AG04449 (cell line): ENCODE data around the gene DMPK.

Experiments
- CTCF ChIA-PET: fragments of 350-600 bp; formaldehyde crosslinking; extraction: SDS; loops from one replicate; lab custom pipeline; 2021; ENCODE audit warnings: antibody characterized with exemption; lab: Yijun Ruan, JAX
- POLR2A ChIA-PET: fragments of 400-600, 350-600 bp; formaldehyde crosslinking; extraction: SDS; loops from one replicate; lab custom pipeline; 2020; ENCODE audit warnings: antibody characterized with exemption, inconsistent platforms; lab: Yijun Ruan, JAX
- DNase-seq: peaks from one replicate; pipeline ENCODE4 v3.0.0-alpha.2; 2010; ENCODE audit warnings: low read depth, low spot score
- H3K4me3 ChIP-seq: 2 replicates; pipeline ENCODE4 v1.5.1; 2011; ENCODE audit warnings: low read depth, mild to moderate bottlenecking, control low read depth, low read length
- CTCF ChIP-seq: IDR thresholded peaks from one replicate; pipeline ENCODE4 v1.5.1; 2011; ENCODE audit warnings: mild to moderate bottlenecking, moderate library complexity, low read length, control low read depth, inconsistent platforms; ENCODE audit not compliant: insufficient read depth; ENCODE audit errors: missing control alignments

DMPK gene

GRCh38 chr19:45817010-45817724 lies 34.9 kb upstream of the DMPK start:
- ChIA-PET CTCF (interaction anchor here (0.5 to 10.8 kb wide), 41 partner anchors 13 to 262 kb away, joined by 3 to 231 read pairs (median 4); partner anchors contain the start of genes DMWD, FOXA3, IRF2BP1 and SIX5), POLR2A (interaction anchor here (0.6 to 1.0 kb wide), 2 partner anchors 48 to 54 kb away, joined by 3 to 5 read pairs; partner anchors contain the start of gene SIX5)
- TF ChIP-seq CTCF = peak; percentile 88
- peak; percentile 38 for DNase-seq
- no peak overlapping the region for H3K4me3 ChIP-seq

GRCh38 chr19:45816236-45817009 lies 34.1 kb upstream of the DMPK start:
- CTCF ChIA-PET = interaction anchor here (0.5 to 10.8 kb wide), 40 partner anchors 12 to 263 kb away, joined by 3 to 231 read pairs (median 4); partner anchors contain the start of genes DMWD, FOXA3, IRF2BP1 and SIX5
- no peak for DNase-seq

GRCh38 chr19:45815481-45816216 lies 33.4 kb upstream of the DMPK start:
- CTCF ChIA-PET = interaction anchor here (1.2 to 10.8 kb wide), 9 partner anchors 11 to 68 kb away, joined by 5 to 231 read pairs (median 46); partner anchors contain the start of genes DMWD, IRF2BP1 and SIX5
- DNase-seq = no peak
- TF ChIP-seq CTCF = no peak
- H3K4me3 ChIP-seq = no peak overlapping the region
- POLR2A ChIA-PET = no interaction called here

More at GRCh38 chr19:45816236-45817009, 34.1 kb upstream of the DMPK start:
- H3K4me3 ChIP-seq = no peak overlapping the region
- no peak for TF ChIP-seq CTCF
- POLR2A ChIA-PET = interaction anchor here (0.6 to 1.0 kb wide), 2 partner anchors 47 to 54 kb away, joined by 3 to 5 read pairs; partner anchors contain the start of gene SIX5

- no peak within 1 kb of the TSS for H3K4me3 ChIP-seq
- TF ChIP-seq CTCF = no peak
- no peak for DNase-seq
- POLR2A ChIA-PET = no interaction called here
- CTCF ChIA-PET = interaction anchor here (1.3 to 10.8 kb wide), 5 partner anchors 16 to 263 kb away, joined by 3 to 231 read pairs (median 27); partner anchors contain the start of gene IRF2BP1
Observed at GRCh38 chr19:45814851-45815480, 32.7 kb upstream of the DMPK start, which contains the start of gene RSPH6A. Gene RSPH6A (minus strand): TSS chr19:45815308. CDS start chr19:45815176, 132 bp downstream.

- no peak for TF ChIP-seq CTCF
- DNase-seq = no peak
- ChIA-PET POLR2A (interaction anchor here (1.5 kb wide), 1 partner anchor 44 kb away, joined by 6 read pairs; the partner anchor contains the start of gene SIX5), CTCF (interaction anchor here (1.3 to 10.8 kb wide), 5 partner anchors 15 to 264 kb away, joined by 3 to 231 read pairs (median 27); partner anchors contain the start of gene IRF2BP1)
- H3K4me3 ChIP-seq = no peak overlapping the region
Observed at GRCh38 chr19:45814166-45814780, 32.0 kb upstream of the DMPK start.
